ENCODE measurements around the gene TNFSF9. TPM values are rescaled to one million over a fixed set of nuclear protein-coding genes. Genes with fewer than 3 reads are reported as not detected.

Gene TNFSF9
- total and polyA plus RNA-seq, 4 donors = 0.08 to 0.12 TPM; not detected in 2

- TF ChIP-seq, protein P1, sequence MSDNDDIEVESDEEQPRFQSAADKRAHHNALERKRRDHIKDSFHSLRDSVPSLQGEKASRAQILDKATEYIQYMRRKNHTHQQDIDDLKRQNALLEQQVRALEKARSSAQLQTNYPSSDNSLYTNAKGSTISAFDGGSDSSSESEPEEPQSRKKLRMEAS (IDR thresholded peaks at IDR 0.05) = no peak
Measured at GRCh38 chr19:6528544-6529121, 2.2 kb upstream of the TNFSF9 start (continued).

- Histone ChIP-seq H3K36me3 (ENCODE audit: control insufficient read depth in 4 of 4, insufficient read depth in 3 of 4, low read depth in 1 of 4, low read length in 3 of 4) (no peaks in the 10 kb centered on the region), H3K27ac (ENCODE audit: low read depth in 1 of 2, low read length in 2 of 2) (no peak overlapping the region), H3K27me3 (ENCODE audit: control insufficient read depth in 4 of 4, insufficient read depth in 4 of 4, low read length in 3 of 4) (peaks cover 0 to 3% (median 0%) of the 10 kb centered on the region in 4 donors), H3K4me1 (ENCODE audit: control insufficient read depth in 4 of 4, insufficient read depth in 4 of 4, low read length in 3 of 4) (peaks cover 5 to 8% (median 6%) of the 10 kb centered on the region in 4 donors), H3K9me3 (ENCODE audit: control insufficient read depth in 4 of 4, low read length in 3 of 4) (no peaks in the 10 kb centered on the region), H3K9ac (ENCODE audit: low read depth in 1 of 2, low read length in 2 of 2) (no peak overlapping the region), H3K4me3 (ENCODE audit: low read depth in 1 of 3, low read length in 3 of 3) (no peak overlapping the region)
- DNase-seq (ENCODE audit: low spot score) = no peak
- 60% methylated on average over 2 of the region's 2 CpGs for WGBS
- TF ChIP-seq, protein P2, sequence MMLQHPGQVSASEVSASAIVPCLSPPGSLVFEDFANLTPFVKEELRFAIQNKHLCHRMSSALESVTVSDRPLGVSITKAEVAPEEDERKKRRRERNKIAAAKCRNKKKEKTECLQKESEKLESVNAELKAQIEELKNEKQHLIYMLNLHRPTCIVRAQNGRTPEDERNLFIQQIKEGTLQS (IDR thresholded peaks at IDR 0.05) = no peak
- TF ChIP-seq TAF1 (conservative IDR thresholded peaks at IDR 0.05) (no peak), JUND (IDR thresholded peaks at IDR 0.05) (no peak), HNF4G (IDR thresholded peaks at IDR 0.05) (no peak), FOXA1 (IDR thresholded peaks at IDR 0.05) (no peak), FOXA2 (IDR thresholded peaks at IDR 0.05) (no peak), EGR1 (IDR thresholded peaks at IDR 0.05; ENCODE audit: low read depth in 2 of 2) (no peak), REST (IDR thresholded peaks at IDR 0.05) (no peak), NR2F2 (IDR thresholded peaks at IDR 0.05) (no peak), SP1 (IDR thresholded peaks at IDR 0.05) (no peak)
Measured at GRCh38 chr19:6529351-6529750, 1.5 kb upstream of the TNFSF9 start.

DNA sequence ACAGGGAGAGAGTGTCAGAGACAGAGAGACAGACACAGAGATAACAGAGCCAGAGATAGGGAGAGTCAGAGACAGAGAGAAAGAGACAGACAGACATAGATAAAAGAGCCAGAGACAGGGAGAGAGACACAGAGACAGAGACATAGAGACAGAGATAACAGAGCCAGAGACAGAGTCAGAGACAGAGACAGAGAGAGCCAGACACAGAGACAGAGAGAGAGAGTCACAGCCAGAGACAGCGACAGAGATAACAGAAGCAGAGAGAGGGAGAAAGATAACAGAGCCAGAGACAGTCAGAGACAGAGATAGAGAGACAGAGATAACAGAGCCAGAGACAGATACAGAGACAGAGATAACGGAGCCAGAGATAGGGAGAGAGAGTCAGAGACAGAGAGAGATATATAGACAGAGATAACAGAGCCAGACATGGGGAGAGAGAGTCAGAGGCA, 865 bp upstream of the TNFSF9 start:
- WGBS = 67% methylated on average over 2 of the region's 2 CpGs
- no peaks in the 10 kb centered on the region for H3K9me3 ChIP-seq (ENCODE audit: control insufficient read depth in 4 of 4, low read length in 3 of 4)
- H3K9ac ChIP-seq (ENCODE audit: low read depth in 1 of 2, low read length in 2 of 2) = no peak overlapping the region
- H3K4me1 ChIP-seq (ENCODE audit: control insufficient read depth in 4 of 4, insufficient read depth in 4 of 4, low read length in 3 of 4) = peaks cover 5 to 8% (median 6%) of the 10 kb centered on the region in 4 donors
- no peak for DNase-seq (ENCODE audit: low spot score)
- no peaks in the 10 kb centered on the region for H3K36me3 ChIP-seq (ENCODE audit: control insufficient read depth in 4 of 4, insufficient read depth in 3 of 4, low read depth in 1 of 4, low read length in 3 of 4)
- peaks cover 0 to 3% (median 1%) of the 10 kb centered on the region in 4 donors for H3K27me3 ChIP-seq (ENCODE audit: control insufficient read depth in 4 of 4, insufficient read depth in 4 of 4, low read length in 3 of 4)
- no peak overlapping the region for H3K27ac ChIP-seq (ENCODE audit: low read depth in 1 of 2, low read length in 2 of 2)
- TF ChIP-seq FOXA2 (IDR thresholded peaks at IDR 0.05) (no peak), CTCF (IDR thresholded peaks at IDR 0.05; ENCODE audit: low read depth, low read length, missing input control) (no peak), FOXA1 (IDR thresholded peaks at IDR 0.05) (no peak), RAD21 (IDR thresholded peaks at IDR 0.05) (no peak), GABPA (IDR thresholded peaks at IDR 0.05 in 1 of 2, conservative IDR thresholded peaks at IDR 0.05 in 1 of 2) (no peak), HNF4G (IDR thresholded peaks at IDR 0.05) (no peak), ZBTB33 (IDR thresholded peaks at IDR 0.05) (no peak), REST (IDR thresholded peaks at IDR 0.05) (no peak), TAF1 (conservative IDR thresholded peaks at IDR 0.05) (no peak), EGR1 (IDR thresholded peaks at IDR 0.05; ENCODE audit: low read depth in 2 of 2) (no peak), SP1 (IDR thresholded peaks at IDR 0.05) (no peak), NR2F2 (IDR thresholded peaks at IDR 0.05) (no peak), RXRA (IDR thresholded peaks at IDR 0.05) (no peak)
- TF ChIP-seq, protein P2 (IDR thresholded peaks at IDR 0.05) = no peak
- TF ChIP-seq, protein P1 (IDR thresholded peaks at IDR 0.05) = no peak
- peak overlapping the region in 1 of 3 donors; percentile 48 for H3K4me3 ChIP-seq (ENCODE audit: low read depth in 1 of 3, low read length in 3 of 3)

Data from liver (tissue), 9 donors.